AML-193 (cell line): ENCODE results near the gene TLX1.

Experiments used
- DNase-seq, 2 experiments: peaks; one replicate each; lab custom pipeline; 2025; lab: John Stamatoyannopoulos, UW

TLX1 gene

DNA sequence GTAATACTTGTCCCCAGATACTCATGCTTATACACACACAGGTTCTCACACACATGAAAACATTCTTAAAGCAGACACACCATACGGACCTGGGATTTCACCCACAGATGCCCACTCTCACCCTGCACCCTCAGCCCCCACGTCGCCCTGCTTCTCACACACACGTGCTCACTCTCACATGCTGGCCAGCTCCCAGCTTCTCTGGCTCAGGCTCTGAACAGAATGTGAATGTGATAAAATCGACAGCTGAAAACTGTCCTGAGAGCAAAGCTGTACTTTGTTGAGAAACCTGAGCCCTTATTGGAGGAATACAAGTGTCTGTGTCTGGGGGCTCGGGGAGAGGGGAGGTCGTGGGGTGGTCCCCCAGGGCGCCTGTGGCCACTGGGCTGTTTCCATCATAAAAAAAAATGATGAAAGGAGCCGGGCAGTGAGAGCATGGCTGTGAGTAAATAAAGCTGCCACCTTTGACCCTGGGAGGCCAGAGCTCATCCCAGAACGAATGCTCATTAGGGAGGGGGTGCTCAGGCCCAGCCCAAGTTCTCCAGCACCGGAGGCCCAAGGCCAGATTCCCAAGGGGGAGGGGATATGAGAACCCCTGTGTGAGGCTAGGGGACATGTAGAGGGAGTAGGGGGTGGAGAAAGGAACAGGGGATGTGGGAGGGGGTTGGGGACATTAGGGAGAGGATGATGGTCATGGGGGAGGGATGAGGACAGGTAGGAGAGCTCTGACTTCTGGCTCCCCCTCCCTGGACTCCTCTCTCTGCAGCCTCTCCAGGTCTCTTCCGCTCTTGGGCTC, 18.1 kb upstream of the TLX1 start:
- no peak for DNase-seq

DNA sequence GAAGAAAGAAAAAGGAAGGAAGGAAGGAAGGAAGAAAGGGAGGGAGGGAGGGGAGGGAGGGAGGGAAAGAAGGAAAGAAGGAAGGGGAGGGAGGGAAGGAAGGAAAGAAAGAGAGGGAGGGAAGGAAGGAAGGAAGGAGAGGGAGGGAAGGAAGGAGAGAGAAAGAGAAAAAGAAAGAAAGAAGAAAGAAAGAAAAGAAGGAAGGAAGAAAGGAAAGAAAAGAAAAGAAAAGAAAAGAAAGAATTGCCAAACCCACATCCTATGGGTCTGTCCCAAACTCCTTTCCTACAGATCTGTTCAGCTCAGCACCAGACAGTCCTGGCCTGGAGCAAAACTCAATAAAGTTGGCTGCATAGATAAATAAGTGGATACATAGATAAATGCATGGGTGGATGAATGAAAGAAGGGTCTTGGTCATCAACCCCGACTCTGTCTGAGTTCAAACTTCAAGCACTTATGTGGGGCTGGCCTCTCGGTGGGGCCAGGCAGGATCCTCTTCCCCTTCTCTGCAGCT, 17.2 kb upstream of the TLX1 start:
- no peak for DNase-seq

DNA sequence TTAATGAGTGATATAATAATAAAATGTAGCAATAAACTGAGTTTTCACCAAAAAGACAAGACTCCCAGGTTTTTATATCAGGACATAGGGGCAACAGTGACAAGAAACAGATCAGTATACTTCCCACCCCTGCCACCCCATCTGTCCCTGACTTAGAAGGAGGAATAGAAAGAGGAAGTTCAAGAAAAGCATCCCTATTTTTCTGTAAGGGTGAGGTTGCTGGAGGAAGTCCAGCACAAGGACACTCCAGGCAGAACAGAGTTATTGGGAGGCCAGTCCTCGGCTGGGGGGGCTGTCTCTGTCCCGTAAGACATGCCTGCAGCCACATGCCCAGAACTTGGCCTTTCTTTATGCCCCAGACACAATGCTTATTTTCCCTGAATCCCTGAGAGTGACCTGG, 16.5 kb upstream of the TLX1 start:
- DNase-seq, result peak in 1 of 2 experiments; percentile 19

DNA sequence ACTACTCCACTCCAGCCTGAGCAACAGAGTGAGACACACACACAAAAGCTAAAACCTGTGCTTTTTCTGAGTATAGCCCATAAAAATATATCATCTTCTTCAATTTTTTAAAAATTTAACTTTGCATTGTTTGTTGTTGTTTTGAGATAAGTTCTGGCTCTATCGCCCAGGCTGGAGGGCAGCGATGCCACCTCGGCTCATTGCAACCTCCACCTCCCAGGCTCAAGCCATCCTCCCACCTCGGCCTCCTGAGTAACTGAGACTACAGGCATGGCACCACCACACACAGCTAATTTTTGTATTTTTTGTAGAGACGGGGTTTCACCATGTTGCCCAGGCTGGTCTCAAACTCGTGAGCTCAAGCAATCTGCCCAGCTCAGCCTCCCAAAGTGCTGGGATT, 14.3 kb upstream of the TLX1 start:
- DNase-seq, result no peak

DNA sequence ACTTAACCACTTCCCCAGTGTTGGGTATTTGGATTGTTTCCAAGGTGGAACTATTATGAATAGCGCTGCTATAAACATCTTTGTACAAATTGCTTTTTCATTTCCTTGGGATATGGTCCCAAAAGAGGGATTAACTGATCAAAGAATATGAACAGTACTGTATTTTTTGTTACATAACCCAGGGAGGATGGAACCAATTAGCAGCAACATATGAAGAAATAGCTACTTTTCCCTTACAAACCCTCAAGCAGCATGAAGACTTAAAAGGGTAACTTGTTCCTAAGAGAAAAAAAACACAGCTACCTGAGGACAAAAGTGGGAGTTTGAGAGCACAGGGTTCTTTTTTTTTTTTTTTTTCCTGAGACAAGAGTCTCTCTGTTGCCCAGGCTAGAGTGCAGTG, 13.1 kb upstream of the TLX1 start:
- no peak for DNase-seq

DNA sequence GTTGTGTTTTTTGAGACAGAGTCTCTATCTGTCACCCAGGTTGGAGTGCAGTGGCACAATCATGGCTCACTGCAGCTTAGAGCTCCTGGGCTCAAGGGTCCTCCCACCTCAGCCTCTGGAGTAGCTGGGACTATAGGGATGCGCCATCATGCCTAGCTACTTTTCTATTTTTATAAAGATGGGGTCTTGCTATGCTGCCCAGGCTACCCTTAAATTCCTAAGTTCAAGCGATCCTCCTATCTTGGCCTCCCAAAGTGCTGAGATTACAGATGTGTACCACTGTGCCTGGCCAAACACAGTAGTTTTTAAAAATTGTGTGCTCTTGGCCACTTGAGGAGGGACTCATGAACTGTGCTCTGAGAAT, 10.6 kb upstream of the TLX1 start:
- DNase-seq, result no peak

DNA sequence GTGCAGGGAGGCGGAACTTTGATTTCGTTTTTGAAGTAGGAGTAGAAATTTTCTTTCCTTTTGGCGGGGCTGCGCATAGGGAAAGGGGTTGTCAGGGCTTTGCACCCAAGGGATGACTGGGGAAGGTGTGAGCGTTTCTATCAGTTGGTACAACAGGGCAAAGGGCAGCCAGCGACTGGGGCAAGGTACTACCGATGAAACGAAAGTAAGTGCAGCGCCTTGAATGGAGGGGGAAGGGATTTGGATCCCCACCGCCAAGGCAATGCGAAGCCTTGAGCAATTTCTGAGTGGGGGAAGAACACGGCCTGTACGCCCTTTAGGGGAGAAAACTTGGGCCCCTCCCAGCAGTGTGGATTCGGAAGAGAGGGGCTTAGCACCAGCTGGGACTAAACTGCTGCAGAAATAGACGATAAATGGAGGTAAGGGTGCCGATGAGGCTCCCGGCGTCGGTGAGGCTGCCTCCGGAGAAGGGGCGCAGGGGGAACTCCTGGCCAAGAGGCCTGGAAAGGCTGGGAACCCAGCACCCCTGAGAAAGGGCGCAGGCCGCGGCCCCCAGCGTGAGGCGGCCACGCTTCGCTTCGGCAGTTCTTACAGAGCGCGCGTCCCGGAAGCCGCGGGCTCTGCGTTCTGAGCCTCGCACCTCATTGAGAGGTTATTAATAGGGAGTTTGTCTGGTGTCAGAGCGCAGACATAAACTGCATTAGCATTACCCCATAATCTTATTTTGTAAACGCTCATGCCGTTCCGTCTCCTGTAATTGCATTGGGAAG, 10.0 kb upstream of the TLX1 start:
- no peak for DNase-seq

DNA sequence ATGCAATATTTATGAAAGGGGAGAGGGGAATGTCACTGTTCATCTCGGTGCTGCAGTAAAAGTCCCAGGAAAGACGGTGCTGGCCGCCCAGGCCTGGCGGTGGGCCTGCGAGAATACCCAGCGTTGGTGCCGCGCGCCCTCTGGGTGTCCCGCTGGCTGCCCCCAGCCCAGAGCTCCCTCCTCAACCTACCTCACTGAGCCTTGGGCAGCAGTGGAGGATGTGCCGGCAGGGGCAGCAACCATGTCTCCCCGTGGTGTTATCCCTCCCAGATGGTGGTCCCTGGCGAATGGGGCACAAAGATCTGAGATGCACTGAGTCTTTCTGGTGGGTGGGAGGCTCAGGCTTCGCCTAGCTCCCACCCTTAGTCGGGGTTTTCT, 9.5 kb upstream of the TLX1 start:
- no peak for DNase-seq

DNA sequence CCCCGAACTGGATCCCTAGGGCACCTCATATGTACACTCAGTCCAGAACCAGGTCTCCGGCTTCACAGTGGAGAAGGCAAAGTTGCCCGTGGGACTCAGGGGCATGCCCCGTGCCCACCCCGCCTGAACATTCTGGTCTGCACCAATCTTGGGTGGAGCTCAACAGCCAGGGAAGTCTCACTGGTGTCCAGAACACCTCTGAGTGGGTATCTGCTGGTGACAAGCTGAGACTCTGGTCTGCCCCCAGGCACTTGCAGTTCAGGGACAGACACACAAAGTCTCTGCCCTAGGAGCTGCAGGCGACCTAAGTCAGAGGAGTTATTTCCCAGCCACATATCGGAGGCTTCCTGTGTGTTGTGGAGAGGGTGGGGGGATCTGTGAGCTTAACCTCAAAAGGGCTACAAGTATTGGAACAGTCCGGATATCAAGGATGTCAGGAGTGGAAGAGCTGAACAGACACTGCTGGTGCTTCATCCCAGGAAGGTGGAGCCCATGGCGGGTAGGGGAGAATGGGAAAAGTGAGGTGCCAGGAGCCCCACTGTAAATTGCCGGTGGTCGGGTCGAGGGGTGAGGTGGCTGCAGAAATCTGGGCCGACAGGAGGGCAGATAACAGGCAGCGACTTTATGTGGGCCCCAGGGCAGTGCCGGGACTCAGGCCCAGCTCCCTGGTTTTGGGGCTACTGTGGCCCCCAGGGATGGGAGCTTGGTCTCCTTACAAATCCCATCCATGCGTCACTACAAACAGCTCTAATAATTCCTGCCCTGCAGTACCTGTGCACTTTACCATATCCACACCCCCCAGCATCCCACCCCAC, 8.6 kb upstream of the TLX1 start:
- DNase-seq, result no peak

DNA sequence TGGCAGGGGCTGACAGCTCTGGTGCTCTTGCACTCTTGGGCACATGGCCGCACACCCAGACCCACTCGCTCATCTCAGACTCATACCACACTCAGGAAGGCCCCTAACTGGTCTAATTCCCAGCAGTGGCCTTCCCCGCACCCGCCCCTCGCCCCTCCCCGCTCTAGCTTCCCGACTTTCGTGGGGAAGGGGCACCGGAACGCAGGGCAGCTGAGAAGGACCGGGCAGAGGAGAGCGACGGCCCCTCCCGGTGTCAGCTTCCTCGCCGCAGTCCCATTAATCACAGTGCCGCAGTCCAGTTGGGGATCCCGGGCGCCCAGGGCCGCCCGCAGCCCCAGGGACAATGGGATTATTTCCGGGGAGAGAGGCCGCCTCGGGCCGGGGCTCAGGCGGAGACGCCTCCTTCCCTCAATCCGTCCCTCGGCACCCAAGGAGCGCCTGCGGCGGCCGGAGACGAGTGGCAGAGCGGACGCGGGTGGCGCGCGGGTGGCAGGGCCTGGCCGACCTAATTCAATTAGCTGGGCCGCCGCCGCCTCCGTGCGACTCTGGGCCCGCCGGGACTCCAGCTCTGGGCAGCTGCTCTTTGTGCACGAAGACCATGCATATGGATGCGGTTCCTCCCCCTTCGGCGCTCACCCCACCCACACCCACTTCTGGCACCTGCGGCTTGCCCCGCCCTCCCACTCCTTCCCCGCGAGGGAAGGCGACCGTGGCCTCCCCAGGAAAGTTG, 7.8 kb upstream of the TLX1 start:
- DNase-seq, result no peak

DNA sequence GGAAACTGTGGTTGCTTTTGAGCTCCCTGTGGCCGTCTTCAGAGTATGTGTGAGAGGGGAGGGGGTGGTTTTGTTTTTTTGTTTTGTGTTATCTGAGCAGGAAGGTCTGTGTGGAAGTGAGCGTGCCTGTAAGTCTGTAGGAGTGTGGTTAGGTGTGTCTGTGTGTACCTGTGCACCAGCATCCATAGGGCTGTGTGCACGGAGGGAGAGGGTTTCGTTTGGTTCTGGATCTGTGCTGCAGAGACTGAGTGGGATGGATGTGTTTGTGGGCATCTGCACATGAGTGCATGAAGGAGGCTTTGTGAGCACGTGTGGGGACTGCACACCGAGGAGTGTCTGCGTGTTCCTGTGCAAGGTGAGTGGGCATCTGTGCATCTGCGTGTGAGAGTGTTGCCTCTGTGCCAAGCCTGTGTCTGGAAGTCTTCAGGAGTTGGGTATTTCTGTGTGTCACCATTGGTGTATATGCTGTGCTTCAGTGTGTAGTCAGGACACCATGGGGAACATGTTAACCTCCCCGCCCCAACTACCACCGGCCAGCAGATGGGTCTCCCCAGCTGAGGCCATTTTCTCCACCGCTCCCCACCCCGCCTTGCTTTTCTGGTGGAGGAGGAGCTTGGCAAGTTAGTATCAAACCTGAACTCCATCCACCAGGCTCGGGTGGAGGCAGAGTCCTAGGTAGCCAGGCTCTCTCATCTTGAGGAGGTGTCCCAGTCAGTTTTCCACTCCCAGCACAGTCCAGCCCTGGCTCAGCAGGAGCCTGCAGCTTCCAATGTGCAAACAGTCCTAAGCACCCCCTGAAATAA, 7.1 kb upstream of the TLX1 start:
- DNase-seq, result no peak

DNA sequence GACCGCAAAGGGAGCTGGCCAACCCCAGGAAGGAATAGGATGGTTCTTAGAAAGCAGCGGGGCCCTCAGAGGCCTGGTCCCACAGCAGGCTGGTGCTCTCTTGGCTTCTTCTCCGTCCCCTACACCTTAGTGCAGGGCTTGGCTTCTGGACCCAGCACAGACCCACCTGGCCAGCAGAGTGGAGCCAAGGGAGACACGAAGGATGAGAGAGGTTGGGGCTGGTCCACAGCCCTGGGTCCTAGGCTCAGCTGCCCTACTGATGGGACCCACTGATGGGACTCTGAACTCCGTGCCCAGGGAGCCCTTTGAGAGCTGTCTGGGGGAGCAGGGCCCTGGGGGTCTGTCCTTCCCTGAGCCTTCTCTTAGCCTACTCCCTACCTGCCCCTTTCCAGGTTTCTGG, 6.2 kb upstream of the TLX1 start:
- no peak for DNase-seq

DNA sequence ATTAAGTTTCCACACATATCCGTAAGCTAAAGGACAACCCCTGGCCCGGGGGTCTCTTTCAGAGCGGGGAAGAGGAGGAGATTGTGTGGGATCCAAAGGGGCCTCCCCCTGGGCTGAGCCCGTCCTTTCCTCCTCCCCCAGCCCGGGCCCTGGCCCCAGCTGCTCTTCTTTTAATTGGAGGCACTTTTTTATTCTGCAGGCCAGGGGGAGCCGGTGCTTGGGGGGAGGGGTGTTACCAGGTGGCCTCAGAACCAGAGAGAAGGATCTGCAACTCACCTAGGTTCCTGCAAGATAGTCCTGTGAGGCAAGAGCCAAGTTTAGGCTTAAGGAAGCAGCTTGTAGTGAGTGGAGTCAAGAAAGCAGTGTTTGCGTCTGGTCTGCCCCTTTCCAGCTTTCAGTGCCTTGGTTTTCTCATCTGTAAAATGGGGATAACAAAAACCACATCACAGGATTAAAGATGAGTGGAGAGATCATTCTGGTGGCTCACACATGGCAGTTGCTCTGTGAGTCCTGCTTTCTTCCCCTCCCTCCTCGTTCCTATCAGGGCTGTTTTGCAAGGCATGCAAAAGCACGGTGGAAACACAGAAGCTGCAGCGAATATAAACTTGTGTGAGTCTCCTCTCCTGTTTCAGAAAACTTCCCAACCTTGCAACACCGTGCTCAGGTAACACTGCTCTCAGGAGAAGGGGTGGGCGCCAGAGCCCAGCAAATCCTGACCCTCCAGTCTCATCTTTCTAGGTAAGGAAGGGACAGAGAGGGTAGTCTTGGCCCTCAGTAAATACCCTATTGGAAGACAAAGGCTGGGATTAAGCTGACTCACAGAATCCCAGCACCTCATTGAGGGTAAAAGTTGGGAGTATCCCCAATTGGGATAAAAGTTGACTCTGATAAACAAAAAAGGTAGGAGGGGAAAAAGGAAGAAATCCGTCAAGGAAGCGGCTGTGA, 4.1 kb upstream of the TLX1 start:
- DNase-seq, result no peak

DNA sequence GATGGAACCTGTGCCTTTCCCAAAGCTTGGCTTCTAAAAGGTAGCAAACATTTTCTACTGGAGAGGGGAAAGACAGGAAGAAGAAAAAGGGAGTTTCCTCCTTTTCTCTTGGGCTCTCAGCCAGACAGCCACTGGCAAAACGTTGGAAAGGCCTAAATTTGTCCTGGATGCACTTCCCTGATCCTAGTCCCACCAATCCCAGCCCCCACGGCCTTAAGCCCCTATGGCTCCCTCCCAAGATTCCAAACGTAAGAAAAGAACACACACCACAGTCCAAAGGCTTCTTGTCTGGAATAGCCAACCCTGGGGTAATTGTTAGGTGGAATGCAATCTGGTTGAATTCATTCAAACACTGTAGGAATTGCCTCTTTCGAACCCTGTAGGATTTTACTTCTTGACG, 959 bp upstream of the TLX1 start:
- no peak for DNase-seq

DNA sequence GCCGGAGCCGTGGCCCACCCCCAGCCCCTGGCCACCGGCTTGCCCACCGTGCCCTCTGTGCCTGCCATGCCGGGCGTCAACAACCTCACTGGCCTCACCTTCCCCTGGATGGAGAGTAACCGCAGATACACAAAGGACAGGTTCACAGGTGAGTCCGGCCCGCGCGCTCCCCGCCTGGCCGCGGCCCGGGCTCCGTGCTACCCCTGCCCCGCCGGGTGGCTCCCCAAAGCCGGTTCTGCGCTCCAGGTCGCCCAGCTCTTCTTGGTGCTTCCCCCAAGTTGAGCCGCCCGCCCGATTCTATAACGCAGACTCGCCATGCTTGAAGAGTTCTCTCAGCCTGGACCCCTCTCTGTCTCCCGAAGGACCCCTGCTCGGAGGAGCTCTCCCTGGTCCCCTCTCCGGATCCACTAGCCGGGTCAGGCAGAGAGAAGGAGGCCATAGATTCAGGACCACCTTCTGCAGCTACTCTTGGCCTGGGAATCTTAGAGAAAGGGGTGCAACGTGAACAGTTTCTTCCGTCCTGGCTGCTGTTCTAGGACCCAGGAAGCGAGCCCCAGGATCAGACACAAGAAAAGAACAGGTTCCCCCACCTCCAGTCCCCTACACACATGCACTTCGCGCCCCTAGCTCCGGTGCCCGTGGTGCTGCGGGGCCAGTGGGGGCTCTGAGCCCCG, 999 bp downstream of the TLX1 start:
- DNase-seq, result no peak

DNA sequence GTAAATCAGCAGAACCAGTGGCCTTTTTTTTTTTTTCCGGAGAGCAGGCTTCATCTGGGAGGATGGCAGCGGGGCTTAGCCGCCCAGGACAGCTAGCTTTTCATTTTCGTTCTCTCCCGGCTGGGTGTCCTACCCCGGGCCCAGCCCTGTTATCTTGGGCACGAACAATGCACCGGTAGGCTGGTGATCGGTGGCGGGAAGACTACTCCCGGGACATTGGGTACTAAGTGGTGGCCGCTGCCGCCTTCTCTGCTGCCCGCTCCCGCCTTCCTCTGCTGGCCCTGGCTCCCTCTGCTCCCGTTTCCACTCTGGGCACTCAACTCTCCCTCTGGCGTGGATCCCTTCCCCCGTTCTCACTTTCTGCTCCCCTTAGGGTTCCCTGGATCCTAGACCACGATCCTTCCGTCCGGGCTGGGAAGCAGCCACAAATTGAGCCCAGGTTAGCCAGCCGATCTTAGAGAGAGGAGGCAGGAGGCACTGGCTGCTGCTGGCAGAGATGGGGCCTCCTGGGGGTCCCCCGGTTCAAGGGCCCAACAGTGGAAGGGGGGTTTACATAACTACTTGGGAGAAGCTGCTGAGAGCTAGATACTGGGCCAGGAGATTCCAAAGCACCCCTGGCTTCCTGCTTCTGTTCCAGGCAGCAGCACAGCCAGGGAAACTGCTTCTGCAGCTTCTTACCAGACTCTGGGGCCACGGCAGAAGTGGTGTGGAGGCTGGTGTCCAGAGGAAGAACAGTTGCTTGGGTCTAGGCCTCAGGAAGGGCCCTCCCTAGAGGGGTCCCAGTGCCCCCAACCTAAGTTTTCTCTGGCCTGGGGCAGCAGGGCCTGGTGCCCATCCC, 1.8 kb downstream of the TLX1 start:
- no peak for DNase-seq

DNA sequence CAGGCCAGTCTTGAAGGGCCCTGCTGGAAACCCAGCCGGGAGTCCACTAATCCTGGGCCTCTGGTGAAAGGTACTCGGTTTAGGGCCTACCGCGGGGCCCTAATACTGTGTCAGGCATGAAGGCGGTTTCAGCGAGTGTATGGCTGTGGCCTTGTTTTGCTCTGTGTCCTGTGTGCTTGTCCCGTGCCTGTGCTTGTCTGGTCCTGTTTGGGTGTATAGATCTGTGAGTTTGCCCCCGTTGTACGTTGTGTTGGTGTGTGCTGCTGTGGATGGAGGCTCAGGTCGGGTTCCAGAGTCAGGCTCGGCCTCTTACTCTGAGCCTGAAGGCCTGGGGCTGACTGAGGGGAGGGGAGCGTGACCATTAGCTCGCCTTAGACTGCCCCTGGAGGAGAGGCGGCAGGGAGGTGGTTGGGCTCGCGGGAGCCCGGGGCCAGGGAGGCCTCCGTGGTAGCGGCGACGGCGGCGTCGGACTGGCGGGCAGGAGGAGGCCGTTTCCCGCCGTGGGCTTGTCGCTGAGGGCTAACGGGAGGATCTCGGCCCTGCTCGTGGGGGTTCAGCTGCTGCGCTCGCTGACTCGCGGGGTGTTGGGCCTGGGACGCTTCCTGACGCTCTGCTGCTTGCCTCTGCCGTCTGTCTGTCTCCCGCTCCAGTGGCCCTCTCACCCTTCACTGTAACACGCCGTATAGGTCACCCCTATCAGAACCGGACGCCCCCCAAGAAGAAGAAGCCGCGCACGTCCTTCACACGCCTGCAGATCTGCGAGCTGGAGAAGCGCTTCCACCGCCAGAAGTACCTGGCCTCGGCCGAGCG, 2.6 kb downstream of the TLX1 start:
- DNase-seq, result no peak
